ENCODE data around the gene CTRL.
"Not testable (repeated sequence)": the region's sequence is repeated elsewhere in the genome, so short reads cannot be mapped to it uniquely, and the experiment has no call there.

Gene CTRL

GRCh38 chr16:67923414-67924116 is 8.1 kb downstream of the CTRL start:
- no peak for DNase-seq

DNA sequence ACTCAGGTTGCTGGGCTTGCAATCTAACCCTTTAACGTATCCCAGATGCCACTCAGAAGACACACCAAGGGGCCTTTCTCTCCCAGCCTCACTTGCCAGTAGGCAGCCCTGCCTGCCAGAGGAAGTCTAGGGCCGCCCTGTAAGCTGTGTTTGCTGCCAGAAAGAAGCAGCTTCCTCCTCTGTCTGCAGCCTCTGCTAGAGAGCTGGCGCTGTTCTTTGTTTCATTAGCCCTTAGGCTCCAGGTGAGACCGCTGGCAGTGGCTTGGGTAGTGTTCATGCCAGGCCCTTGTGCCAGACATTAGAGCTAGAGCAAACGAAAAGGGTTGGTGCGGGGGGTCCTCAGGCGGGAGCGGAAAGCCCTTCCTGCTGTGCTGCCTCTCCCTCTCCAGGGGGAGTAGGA is 8.9 kb downstream of the CTRL start:
- DNase-seq: no peak

DNA sequence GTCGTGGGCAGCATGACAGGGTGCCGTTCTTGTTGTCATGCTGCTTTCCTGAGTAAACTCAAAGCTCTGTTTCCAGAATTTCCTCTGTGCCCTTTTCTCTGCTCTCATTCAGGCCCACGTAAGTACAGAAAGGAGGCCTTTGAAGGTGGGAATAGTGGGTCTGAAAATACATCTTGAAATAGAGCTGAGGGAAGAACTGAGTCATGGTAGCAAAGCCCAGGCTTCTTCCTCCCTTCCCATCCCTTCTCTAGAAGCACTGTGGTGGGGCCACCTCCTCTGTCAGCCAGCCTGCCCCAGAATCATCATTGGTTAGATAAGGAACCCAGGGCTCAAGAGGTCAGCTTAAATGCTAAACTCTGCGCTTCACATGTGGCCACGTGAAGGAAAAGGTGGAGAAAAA is 9.4 kb downstream of the CTRL start:
- no peak for DNase-seq

GRCh38 chr16:67919622-67920221 is 11.9 kb downstream of the CTRL start:
- DNase-seq: no peak

GRCh38 chr16:67917852-67918236 is 13.8 kb downstream of the CTRL start:
- DNase-seq: no peak

- peak in 1 of 2 donors; percentile 50 for DNase-seq
Observed at GRCh38 chr16:67917140-67917851, 14.4 kb downstream of the CTRL start.

DNA sequence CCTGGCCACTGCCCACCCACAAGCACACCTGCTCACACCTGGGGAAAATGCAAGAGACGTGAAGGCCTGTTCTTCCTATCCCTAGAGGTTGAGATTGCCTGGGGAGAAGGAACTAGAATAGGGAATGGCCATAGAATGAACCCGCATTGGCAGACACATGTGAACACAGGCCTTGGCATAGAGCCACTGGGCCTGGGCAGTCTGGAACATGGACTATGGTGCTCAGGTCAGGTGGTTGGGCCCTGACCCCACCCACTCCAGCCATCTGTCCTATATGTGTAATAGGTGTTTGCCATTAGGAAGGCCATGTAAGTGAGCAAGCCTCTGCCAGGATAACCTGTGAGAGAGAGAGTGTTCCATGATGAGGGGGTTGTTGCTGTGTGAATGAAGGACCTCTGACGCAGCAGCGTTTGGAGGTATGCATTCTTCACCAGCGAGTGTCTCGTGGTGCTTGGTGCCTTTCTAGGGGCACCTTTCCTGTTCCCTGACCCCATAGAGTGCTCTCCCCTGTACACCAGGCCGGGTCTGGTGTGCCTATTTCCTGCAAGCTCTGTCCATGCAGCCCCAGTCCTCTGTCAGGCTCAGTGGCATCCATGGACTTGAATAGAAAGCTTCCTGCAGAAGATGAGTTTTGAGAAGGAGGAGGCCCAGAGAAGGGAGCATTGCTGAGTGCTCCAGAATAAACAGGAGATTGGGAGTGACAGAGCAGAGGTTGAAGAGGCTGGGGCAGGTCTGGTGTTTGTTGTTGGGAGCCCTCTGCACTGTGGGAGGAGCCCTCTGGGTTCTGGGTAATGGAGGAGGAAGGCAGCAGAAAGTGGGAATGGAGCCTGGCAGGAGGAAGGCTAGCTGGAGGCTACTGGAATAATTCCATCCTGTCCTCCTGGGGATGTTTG is 15.6 kb downstream of the CTRL start:
- no peak for DNase-seq

DNA sequence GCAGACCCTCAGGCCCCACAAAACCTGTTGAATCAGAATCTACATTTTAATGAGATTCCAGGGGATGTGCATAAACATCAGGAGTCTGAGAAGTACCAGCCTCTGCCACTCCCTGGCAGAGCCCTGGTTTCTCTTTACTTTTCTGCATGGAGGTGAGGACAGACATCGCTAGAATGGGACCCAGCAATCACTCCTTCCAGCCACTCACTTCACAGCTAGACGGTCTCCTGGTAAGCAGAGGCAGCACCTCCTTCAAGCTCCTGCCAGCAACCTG is 16.2 kb downstream of the CTRL start:
- DNase-seq: not testable (repeated sequence)

GRCh38 chr16:67914758-67915495 is 16.7 kb downstream of the CTRL start:
- DNase-seq: no peak

GRCh38 chr16:67910158-67910557 is 21.5 kb downstream of the CTRL start:
- DNase-seq: peak; percentile 85 to 90

DNA sequence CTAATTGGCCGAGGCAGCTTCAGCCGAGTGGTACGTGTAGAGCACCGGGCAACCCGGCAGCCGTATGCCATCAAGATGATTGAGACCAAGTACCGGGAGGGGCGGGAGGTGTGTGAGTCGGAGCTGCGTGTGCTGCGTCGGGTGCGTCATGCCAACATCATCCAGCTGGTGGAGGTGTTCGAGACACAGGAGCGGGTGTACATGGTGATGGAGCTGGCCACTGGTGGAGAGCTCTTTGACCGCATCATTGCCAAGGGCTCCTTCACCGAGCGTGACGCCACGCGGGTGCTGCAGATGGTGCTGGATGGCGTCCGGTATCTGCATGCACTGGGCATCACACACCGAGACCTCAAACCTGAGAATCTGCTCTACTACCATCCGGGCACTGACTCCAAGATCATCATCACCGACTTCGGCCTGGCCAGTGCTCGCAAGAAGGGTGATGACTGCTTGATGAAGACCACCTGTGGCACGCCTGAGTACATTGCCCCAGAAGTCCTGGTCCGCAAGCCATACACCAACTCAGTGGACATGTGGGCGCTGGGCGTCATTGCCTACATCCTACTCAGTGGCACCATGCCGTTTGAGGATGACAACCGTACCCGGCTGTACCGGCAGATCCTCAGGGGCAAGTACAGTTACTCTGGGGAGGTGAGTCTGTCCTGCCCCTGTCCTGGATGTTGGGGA is 22.5 kb downstream of the CTRL start:
- DNase-seq: no peak

- no peak for DNase-seq
Observed at GRCh38 chr16:67907397-67908180, 24.1 kb downstream of the CTRL start.

DNA sequence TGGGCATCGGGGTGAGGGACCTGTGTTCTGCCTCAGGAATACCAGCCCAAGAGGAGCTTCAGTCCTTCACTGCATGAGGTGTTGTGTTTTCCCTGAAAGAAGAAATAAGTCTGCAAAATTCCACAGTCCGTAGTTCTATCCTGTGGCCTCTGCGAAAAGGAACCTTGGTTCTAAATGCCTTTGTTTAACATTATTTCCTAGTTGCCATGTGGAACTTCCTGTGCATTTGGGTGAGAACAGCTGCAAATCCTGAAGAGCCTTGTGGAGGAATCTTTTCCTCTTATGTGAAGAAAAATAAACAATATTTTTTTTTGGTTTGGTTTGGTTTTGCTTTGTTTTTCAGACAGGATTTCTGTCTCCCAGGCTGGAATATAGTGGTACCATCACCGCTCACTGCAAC is 28.8 kb downstream of the CTRL start:
- DNase-seq: no peak

GRCh38 chr16:67901734-67902133 is 29.9 kb downstream of the CTRL start:
- no peak for DNase-seq

GRCh38 chr16:67897231-67897630 is 34.4 kb downstream of the CTRL start:
- no peak for DNase-seq

DNA sequence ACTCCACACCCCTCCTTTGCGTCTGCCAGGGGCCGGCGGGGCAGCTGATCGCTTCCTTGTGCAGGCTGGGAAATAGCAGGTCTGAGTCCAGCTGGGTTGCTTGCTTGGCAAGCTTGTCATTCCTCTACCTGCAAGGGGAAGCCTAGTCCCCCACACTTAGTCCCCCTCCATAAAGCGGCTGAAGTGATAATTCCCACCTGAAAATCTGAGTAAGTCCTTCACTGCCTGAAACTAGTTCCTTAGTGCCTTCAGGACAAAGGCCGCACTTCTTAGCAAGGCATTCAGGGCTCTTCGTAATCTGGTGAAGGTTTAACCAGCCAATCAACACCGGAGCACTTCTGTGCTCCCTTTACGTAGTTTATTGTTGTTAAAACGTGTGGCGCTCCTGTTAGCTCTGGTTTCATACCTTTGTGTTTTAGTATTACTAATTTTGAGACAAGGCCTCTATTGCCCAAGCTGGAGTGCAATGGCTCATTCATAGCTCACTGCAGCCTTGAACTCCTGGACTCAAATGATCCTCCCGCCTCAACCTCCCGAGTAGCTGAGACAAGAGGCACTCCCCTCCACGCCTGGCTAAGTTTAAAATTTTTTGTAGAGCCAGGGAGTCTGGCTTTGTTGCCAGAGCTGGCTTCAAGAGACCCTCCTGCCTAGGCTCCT is 37.8 kb downstream of the CTRL start:
- DNase-seq: no peak

GRCh38 chr16:67892899-67893742 is 38.5 kb downstream of the CTRL start, which contains the start of gene PSKH1:
TSS of gene PSKH1 (plus strand) at chr16:67893254. CDS start at chr16:67908750, 15,496 bp downstream.
- peak; percentile 95 to 97 for DNase-seq

DNA sequence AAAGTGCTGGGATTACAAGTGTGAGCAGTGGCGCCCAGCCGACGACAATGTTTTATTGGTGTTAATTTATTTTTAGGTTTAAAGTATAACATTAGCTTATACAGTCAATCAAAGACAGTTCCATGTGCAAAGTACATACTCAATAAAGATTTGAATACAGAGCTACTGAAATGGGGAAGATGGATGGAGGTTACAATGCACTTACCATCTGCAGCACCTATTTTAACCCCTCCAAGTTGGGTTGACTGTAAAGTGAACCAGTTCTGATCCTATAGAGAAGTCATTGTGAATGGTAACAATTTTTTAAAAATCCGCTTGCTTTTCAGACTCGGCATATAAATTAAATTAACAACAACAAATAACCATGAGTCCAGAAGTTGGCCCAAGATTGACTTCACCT is 39.3 kb downstream of the CTRL start:
- DNase-seq: no peak

GRCh38 chr16:67888331-67888730 is 43.3 kb downstream of the CTRL start:
- no peak for DNase-seq

- DNase-seq: no peak
Observed at GRCh38 chr16:67886387-67886786, 45.3 kb downstream of the CTRL start.
